ENCODE data around the gene EDA. TPM values are rescaled to one million over a fixed set of nuclear protein-coding genes. Genes with fewer than 3 reads are reported as not detected.
"Not testable (repeated sequence)": the region's sequence is repeated elsewhere in the genome, so short reads cannot be mapped to it uniquely, and the experiment has no call there.

EDA gene
- total and polyA plus RNA-seq, 5 donors, result 10.0 to 26.1 (median 20.5) TPM

DNA sequence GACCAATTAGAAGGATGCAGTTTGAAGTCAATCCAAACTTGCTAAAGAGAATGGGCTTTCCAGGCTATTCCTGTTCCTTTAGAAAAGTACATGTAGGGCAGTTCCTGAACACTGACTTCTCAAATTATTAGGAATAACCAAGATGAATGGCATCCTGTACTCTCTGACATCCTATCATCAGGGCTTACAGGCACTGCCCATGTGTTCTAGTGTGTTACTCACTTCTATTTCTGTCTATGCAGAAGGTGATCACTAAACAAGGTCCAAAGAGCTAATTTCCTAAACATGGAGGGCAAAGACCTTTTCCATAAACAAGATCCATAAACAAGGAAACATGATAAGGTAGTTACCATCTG, 380.2 kb downstream of the EDA start:
- Histone ChIP-seq H3K4me3 (ENCODE audit: low read length) (no peak overlapping the region), H3K27me3 (ENCODE audit: control insufficient read depth, insufficient read depth) (no peaks in the 10 kb centered on the region), H3K4me1 (ENCODE audit: control insufficient read depth, insufficient read depth, low read length) (no peaks in the 10 kb centered on the region), H3K27ac (ENCODE audit: low read length) (no peak overlapping the region), H3K9me3 (ENCODE audit: control insufficient read depth, low read length) (no peaks in the 10 kb centered on the region)
- intact Hi-C loops (cut with DNase I), result no loop called here
- ATAC-seq, result no peak
- no peak for DNase-seq

DNA sequence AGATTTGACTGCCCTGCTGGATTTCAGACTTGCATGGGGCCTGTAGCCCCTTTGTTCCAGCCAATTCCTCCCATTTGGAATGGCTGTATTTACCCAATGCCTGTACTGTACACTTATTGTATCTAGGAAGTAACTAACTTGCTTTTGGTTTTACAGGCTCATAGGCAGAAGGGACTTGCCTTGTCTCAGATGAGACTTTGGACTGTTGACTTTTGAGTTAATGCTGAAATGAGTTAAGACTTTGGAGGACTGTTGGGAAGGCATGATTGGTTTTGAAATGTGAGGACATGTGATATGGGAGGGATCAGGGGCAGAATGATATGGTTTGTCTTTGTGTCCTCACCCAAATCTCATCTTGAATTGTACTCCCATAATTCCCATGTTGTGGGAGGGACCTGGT, 382.4 kb downstream of the EDA start:
- H3K27ac ChIP-seq (ENCODE audit: low read length); H3K4me3 ChIP-seq (ENCODE audit: low read length); H3K27me3 ChIP-seq (ENCODE audit: control insufficient read depth, insufficient read depth); H3K9me3 ChIP-seq (ENCODE audit: control insufficient read depth, low read length); DNase-seq; intact Hi-C loops (cut with DNase I); ATAC-seq; H3K4me1 ChIP-seq (ENCODE audit: control insufficient read depth, insufficient read depth, low read length): not testable (repeated sequence)

DNA sequence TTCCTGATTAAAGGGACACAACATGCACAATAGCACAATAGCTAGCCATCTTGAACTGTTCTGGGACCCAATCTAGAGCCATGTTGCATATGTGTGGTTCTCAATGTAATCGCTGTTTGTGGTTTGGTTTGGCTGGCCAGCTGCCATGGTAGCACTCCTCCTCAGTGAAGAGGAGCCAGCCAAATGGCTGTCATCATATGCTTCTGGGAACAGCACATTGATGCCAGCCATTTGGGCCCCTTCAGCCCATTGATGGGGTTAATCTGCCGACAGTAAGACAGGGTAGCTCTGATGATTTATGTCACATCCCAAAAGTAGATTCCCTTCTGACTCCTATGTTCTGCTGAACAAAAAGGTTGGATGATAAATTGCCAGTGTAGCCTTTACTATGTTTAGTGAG, 385.4 kb downstream of the EDA start:
- H3K4me3 ChIP-seq (ENCODE audit: low read length), result no peak overlapping the region
- no peaks in the 10 kb centered on the region for H3K4me1 ChIP-seq (ENCODE audit: control insufficient read depth, insufficient read depth, low read length)
- H3K9me3 ChIP-seq (ENCODE audit: control insufficient read depth, low read length), result no peaks in the 10 kb centered on the region
- peak overlapping the region; percentile 13 for H3K27ac ChIP-seq (ENCODE audit: low read length)
- intact Hi-C loops (cut with DNase I), result no loop called here
- H3K27me3 ChIP-seq (ENCODE audit: control insufficient read depth, insufficient read depth), result no peaks in the 10 kb centered on the region
- WGBS, result 36% methylated on average over 2 of the region's 2 CpGs
- DNase-seq (peak; percentile 45 to 78 (median 75)), ATAC-seq (peak; percentile 82 to 90)

DNA sequence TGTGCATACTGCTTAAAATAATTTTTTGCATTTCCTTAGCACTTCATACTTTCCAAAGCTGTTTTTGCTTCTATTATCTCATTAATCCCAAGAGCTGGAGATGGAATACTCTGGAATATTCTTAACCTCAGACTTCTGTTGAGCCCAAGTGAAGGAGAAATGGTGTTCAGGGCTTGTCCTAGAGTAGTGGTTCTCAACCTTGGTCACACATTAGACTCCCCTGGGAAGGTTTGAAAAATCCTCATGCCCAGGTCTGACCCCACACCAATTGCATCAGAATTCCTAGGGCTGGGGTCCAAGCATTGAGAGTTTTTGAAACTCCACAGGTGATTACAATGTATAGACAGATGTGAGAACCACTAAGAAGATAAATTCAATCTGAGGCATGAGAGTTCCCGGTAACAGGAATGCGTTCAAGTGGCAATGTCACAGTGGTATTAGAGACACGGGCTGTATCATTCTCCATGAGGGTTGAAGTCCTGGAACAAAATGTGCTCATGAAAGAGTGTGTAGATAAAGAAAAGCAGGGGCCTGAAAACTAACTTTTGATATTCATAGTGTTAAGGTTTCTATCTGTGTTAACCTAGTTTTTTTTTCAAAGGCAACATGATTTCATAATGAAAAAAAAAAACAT, 385.9 kb downstream of the EDA start:
- Histone ChIP-seq H3K27ac (ENCODE audit: low read length) (peak overlapping the region; percentile 75), H3K27me3 (ENCODE audit: control insufficient read depth, insufficient read depth) (no peaks in the 10 kb centered on the region), H3K9me3 (ENCODE audit: control insufficient read depth, low read length) (no peaks in the 10 kb centered on the region), H3K4me3 (ENCODE audit: low read length) (no peak overlapping the region), H3K4me1 (ENCODE audit: control insufficient read depth, insufficient read depth, low read length) (no peaks in the 10 kb centered on the region)
- ATAC-seq (peak; percentile 73 to 79), DNase-seq (no peak)
- 62% methylated on average over 3 of the region's 3 CpGs for WGBS
- intact Hi-C loops (cut with DNase I), result no loop called here

DNA sequence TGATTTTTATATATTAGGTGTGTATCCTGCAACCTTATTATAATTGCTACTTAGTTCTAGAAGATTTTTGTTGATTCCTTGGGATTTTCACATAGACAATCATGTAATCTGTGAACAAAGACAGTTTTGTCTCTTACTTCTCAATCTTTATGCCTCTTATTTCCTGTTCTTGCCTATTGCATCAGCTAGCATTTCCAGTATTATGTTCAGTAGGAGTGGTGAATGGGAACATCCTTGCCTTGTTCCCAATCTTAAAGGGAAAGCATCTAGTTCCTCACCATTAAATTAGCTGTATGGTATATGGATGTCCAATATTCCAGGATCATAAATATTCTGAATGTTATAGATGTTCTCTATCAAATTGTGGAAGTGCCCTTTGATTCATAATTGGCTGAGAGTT, 392.0 kb downstream of the EDA start:
- Histone ChIP-seq H3K4me3 (ENCODE audit: low read length) (no peak overlapping the region), H3K27me3 (ENCODE audit: control insufficient read depth, insufficient read depth) (no peaks in the 10 kb centered on the region), H3K9me3 (ENCODE audit: control insufficient read depth, low read length) (no peaks in the 10 kb centered on the region), H3K4me1 (ENCODE audit: control insufficient read depth, insufficient read depth, low read length) (peaks cover 3% of the 10 kb centered on the region), H3K27ac (ENCODE audit: low read length) (no peak overlapping the region)
- ATAC-seq (no peak), DNase-seq (no peak)
- intact Hi-C loops (cut with DNase I), result no loop called here

DNA sequence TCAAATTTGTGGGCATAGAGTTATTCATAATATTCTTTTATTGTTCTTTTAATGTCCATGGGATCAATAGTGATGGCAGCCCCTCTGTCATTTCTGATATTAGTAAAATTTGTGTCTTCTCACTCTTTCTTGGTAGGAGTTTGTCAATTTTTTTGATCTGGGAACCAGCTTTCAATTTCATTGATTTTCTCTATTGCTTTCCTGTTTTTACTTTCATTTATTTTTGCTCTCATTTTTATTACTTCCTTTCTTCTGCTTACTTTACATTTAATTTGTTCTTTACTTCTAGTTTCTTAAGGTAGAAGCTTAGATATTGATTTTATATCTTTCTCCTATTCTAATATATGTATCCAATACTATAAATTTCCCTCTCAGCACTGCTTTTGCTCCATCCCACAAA, 393.1 kb downstream of the EDA start:
- no peak for ATAC-seq
- no peak for DNase-seq
- Histone ChIP-seq H3K27ac (ENCODE audit: low read length) (no peak overlapping the region), H3K9me3 (ENCODE audit: control insufficient read depth, low read length) (no peaks in the 10 kb centered on the region), H3K4me3 (ENCODE audit: low read length) (no peak overlapping the region), H3K27me3 (ENCODE audit: control insufficient read depth, insufficient read depth) (no peaks in the 10 kb centered on the region), H3K4me1 (ENCODE audit: control insufficient read depth, insufficient read depth, low read length) (peaks cover 4% of the 10 kb centered on the region)
- intact Hi-C loops (cut with DNase I), result no loop called here

DNA sequence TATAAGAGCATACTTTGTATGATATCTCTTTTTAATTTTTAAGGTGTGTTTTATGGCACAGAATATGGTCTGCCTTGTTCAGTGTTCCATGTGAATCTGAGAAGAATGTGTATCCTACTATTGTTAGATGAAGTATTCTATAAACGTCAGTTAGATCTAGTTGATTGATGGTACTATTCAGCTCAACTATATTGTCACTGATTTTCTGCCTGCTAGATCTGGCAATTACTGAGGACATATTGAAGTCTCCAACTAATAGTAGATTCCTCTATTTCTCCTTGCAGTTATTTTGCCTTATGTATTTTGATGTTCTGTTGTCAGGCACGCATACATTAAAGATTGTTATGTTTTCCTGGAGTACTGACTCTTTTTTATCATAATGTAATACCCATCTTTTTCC, 394.1 kb downstream of the EDA start:
- intact Hi-C loops (cut with DNase I), result no loop called here
- 78% methylated on average over 2 of the region's 2 CpGs for WGBS
- Histone ChIP-seq H3K4me3 (ENCODE audit: low read length) (no peak overlapping the region), H3K27me3 (ENCODE audit: control insufficient read depth, insufficient read depth) (no peaks in the 10 kb centered on the region), H3K27ac (ENCODE audit: low read length) (no peak overlapping the region), H3K4me1 (ENCODE audit: control insufficient read depth, insufficient read depth, low read length) (peaks cover 4% of the 10 kb centered on the region), H3K9me3 (ENCODE audit: control insufficient read depth, low read length) (no peaks in the 10 kb centered on the region)
- no peak for DNase-seq
- ATAC-seq, result no peak

DNA sequence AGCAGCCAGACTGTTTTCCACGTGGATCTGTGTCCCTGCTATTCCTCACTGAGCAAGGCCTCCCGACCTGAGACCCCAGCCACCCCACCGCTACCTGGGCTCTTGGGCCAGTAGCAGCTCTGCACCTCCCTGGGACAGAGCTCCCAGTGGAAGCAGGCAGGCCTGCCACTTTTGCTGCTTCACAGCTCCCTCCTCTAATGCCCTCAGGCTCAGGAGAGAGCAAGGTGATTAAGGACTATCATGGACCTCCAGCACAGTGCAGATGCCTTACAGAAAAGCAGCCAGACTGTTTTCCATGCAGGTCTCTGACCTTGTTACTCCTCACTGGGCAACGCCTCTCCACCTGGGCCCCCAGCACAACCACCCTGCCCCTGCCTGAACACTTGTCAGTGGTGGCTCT, 396.8 kb downstream of the EDA start:
- WGBS, result 84% methylated on average over 4 of the region's 4 CpGs
- Histone ChIP-seq H3K4me3 (ENCODE audit: low read length) (no peak overlapping the region), H3K9me3 (ENCODE audit: control insufficient read depth, low read length) (no peaks in the 10 kb centered on the region), H3K27me3 (ENCODE audit: control insufficient read depth, insufficient read depth) (no peaks in the 10 kb centered on the region), H3K27ac (ENCODE audit: low read length) (peak overlapping the region; percentile 71), H3K4me1 (ENCODE audit: control insufficient read depth, insufficient read depth, low read length) (peaks cover 4% of the 10 kb centered on the region)
- intact Hi-C loops (cut with DNase I), result no loop called here
- DNase-seq (no peak), ATAC-seq (no peak)

DNA sequence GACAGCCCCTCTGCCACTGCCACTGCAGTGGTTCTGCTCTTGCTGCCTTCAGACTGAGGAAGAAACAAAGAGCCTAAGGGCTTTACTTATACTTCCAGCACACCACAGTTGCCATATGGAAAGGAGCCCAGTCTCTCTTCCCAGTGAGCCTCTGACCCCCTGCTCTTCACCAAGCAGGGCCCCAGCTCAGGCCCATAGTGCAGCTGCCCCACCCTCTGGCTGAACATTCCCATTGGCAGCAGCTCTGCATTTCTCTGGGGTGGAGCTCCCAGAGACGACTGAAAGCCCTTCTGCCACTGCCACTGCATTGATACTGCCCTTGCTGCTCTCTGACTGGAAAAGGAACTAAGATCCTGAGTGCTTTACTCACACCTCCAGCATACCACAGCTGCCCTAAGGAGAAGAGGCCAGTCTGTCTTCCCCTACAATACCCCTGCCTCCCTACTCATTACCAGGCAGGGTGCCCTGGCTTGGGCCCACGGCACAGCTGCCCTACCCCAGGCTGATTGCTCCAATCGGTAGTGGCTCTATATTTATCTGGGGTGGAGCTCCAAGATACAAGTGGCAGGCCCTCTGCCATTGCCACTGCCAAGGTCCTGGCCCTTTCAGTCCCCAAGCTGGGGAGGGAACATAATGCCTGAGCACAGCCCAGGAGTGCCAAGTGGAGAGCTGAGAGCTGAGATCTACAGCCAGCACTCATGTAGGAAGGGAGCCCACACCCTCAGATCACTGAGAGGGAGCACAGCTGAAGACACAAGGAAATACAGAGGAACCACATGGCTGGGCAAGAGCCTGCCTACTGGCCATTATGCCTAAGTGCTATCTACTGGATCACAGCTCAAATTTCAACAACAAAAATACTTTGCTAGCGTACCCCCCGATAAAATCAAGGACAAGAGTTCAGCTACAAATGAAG, 397.8 kb downstream of the EDA start:
- intact Hi-C loops (cut with DNase I), result no loop called here
- no peaks in the 10 kb centered on the region for H3K27me3 ChIP-seq (ENCODE audit: control insufficient read depth, insufficient read depth)
- no peaks in the 10 kb centered on the region for H3K9me3 ChIP-seq (ENCODE audit: control insufficient read depth, low read length)
- peaks cover 4% of the 10 kb centered on the region for H3K4me1 ChIP-seq (ENCODE audit: control insufficient read depth, insufficient read depth, low read length)
- H3K27ac ChIP-seq (ENCODE audit: low read length), result peak overlapping the region; percentile 71
- ATAC-seq (peak; percentile 93 to 96), DNase-seq (peak; percentile 52 to 82 (median 79))
- WGBS, result 34% methylated on average over 5 of the region's 5 CpGs
- H3K4me3 ChIP-seq (ENCODE audit: low read length), result no peak overlapping the region

DNA sequence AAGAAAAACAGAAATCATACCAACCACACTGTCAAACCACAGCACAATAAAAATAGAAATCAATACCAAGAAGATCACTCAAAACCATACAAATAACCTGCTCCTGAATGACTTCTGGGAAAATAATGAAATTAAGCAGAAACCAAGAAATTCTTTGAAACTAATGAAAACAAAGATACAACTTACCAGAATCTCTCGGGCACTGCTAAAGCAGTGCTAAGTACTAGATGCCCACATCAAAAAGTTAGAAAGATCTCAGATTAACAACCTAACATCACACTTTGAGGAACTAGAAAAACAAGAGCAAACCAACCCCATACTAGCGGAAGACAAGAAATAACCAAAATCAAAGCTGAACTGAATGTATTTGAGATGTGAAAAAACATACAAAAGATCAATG, 400.6 kb downstream of the EDA start:
- DNase-seq (no peak), ATAC-seq (no peak)
- intact Hi-C loops (cut with DNase I), result no loop called here
- H3K4me3 ChIP-seq (ENCODE audit: low read length), result no peak overlapping the region
- H3K27me3 ChIP-seq (ENCODE audit: control insufficient read depth, insufficient read depth), result no peaks in the 10 kb centered on the region
- no peak overlapping the region for H3K27ac ChIP-seq (ENCODE audit: low read length)
- peaks cover 4% of the 10 kb centered on the region for H3K4me1 ChIP-seq (ENCODE audit: control insufficient read depth, insufficient read depth, low read length)
- no peaks in the 10 kb centered on the region for H3K9me3 ChIP-seq (ENCODE audit: control insufficient read depth, low read length)
- WGBS, result 100% methylated on average over 2 of the region's 2 CpGs

DNA sequence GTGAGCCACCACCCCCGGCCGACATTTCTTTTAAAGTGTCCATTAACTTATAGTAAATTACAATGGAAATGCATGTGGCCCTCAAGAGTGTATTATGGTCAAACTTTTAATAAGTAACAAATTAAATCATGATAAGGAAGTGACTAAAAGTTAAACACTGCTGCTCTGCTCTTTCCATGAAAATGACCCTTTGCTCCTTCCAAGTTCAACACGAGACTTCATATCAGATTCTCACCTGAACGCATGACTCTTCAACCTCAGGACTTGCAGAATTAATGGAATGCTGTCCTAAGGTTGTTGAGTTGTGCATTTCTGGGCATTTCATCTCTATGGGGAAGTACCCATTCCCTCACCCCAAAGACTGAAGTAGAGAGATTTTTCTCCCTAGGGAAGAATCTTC, 406.7 kb downstream of the EDA start:
- no peaks in the 10 kb centered on the region for H3K27me3 ChIP-seq (ENCODE audit: control insufficient read depth, insufficient read depth)
- no peak overlapping the region for H3K27ac ChIP-seq (ENCODE audit: low read length)
- H3K9me3 ChIP-seq (ENCODE audit: control insufficient read depth, low read length), result no peaks in the 10 kb centered on the region
- no peak overlapping the region for H3K4me3 ChIP-seq (ENCODE audit: low read length)
- peaks cover 4% of the 10 kb centered on the region for H3K4me1 ChIP-seq (ENCODE audit: control insufficient read depth, insufficient read depth, low read length)
- ATAC-seq (no peak), DNase-seq (no peak)
- 95% methylated on average over 4 of the region's 4 CpGs for WGBS
- intact Hi-C loops (cut with DNase I), result loop anchor here in 1 of 4 donors (10.0 kb wide), 1 partner anchor 408 kb away; the partner anchor contains the start of gene EDA
